ENCODE data around the gene VPS4A. TPM values are rescaled to one million over a fixed set of nuclear protein-coding genes. Genes with fewer than 3 reads are reported as not detected.
A peak's percentile ranks its signal among the peaks of the same experiment; 100 is the strongest.

Gene VPS4A
- total RNA-seq, 1 donor from 2014 or later, result 41.7 TPM

DNA sequence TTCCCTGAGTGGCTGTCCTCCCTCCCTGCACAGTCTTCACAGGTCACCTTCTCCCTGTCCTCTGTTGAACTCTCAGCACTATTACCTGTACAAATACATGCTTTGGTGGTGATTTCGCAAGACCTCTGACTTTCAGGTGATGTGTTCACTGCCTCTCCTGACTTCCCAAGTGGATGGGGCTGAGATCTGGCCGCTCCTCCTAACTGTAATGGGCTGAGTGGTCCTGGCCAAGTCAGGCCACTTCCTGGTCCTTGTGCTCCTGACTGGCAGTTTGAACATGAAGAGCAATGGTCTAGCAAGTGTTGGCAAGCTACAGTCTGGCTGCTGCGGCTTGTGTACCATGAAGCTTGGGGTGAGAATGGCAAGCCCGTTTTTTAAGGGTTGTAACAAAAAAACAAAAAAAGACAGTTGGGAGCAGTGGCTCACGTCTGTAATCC is 52.1 kb downstream of the VPS4A start:
- TF ChIP-seq, protein P1, sequence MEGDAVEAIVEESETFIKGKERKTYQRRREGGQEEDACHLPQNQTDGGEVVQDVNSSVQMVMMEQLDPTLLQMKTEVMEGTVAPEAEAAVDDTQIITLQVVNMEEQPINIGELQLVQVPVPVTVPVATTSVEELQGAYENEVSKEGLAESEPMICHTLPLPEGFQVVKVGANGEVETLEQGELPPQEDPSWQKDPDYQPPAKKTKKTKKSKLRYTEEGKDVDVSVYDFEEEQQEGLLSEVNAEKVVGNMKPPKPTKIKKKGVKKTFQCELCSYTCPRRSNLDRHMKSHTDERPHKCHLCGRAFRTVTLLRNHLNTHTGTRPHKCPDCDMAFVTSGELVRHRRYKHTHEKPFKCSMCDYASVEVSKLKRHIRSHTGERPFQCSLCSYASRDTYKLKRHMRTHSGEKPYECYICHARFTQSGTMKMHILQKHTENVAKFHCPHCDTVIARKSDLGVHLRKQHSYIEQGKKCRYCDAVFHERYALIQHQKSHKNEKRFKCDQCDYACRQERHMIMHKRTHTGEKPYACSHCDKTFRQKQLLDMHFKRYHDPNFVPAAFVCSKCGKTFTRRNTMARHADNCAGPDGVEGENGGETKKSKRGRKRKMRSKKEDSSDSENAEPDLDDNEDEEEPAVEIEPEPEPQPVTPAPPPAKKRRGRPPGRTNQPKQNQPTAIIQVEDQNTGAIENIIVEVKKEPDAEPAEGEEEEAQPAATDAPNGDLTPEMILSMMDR (IDR thresholded peaks at IDR 0.05), result no peak
- Mint-ChIP-seq H3K4me3 (no peak overlapping the region), H3K9me3 (no peaks in the 10 kb centered on the region), H3K27ac (no peak overlapping the region), H3K27me3 (no peaks in the 10 kb centered on the region), H3K36me3 (ENCODE audit: low read depth) (peaks cover 77% of the 10 kb centered on the region), H3K4me1 (no peaks in the 10 kb centered on the region)
- ChIA-PET CTCF (no interaction called here), POLR2A (no interaction called here)
- DNase-seq (no peak), ATAC-seq (ENCODE audit: low read depth) (no peak)
- intact Hi-C loops (cut with micrococcal nuclease), result no loop called here

DNA sequence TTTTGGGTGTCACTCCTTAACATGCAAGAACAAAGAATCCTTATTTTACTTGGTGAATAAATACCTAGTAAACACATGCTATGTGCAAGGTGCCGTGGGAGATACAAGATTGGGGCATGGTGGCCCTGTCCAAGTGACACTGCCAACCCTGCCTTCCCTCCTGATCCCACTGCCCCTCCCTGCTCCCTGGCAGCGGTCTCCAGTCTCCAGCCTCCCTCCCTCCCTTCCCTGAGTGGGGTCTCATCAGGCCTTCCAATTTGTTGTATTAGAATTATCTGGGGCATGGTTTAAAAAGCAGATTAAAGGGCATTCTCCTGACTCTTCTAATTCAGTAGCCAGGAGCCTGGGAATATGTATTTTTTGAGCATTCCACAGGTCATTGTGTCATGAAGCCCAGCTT is 52.9 kb downstream of the VPS4A start:
- Mint-ChIP-seq H3K4me3 (no peak overlapping the region), H3K27ac (no peak overlapping the region), H3K27me3 (no peaks in the 10 kb centered on the region), H3K4me1 (no peaks in the 10 kb centered on the region), H3K9me3 (no peaks in the 10 kb centered on the region), H3K36me3 (ENCODE audit: low read depth) (peaks cover 84% of the 10 kb centered on the region)
- intact Hi-C loops (cut with micrococcal nuclease), result no loop called here
- TF ChIP-seq, protein P1 (IDR thresholded peaks at IDR 0.05), result no peak
- ChIA-PET POLR2A (no interaction called here), CTCF (no interaction called here)
- DNase-seq (no peak), ATAC-seq (ENCODE audit: low read depth) (no peak)

DNA sequence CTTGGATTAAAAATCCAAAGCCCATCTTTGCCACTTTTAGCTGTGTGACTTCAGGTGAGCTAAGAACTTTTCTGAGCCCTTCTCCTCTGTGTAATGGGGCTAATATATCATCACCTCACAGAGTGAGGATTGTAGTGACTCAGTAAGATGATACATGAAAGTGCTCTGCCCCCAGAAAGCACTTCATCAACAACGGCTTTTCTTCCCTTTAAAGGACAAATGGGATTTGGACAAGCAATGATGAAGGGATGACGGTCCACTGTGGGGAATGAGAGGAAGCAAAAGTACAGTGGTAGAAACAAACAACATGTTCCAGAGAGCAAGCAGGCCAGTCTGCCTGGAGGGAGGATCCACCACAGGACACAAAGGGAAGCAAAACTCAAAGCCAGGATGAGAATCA is 54.8 kb downstream of the VPS4A start:
- CTCF ChIA-PET, result no interaction called here

DNA sequence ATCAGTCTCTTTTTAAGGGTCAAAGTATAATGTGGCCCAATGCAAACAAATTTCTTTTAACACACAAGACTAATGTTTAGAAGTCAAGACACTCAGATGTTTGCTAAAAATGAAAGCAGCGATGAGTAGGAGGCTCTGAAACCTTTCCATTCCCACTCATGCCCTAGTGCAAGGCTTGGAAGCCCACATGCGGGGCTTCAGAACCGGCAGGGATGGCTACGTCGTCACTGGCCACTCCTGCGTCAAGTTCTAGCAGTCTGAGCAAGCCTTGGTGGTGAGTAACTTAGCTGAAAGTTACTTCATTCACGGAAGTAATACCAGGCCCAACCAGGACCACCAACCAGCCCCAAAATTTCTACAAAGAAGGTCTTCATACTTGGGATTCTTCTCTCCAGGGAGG is 55.3 kb downstream of the VPS4A start:
- H3K36me3 Mint-ChIP-seq (ENCODE audit: low read depth), result peaks cover 86% of the 10 kb centered on the region
- H3K4me1 Mint-ChIP-seq, result peaks cover 12% of the 10 kb centered on the region
- H3K9me3 Mint-ChIP-seq, result no peaks in the 10 kb centered on the region
- H3K4me3 Mint-ChIP-seq, result no peak overlapping the region
- CTCF ChIA-PET, result no interaction called here
- POLR2A ChIA-PET, result no interaction called here
- DNase-seq, result no peak
- H3K27me3 Mint-ChIP-seq, result no peaks in the 10 kb centered on the region
- TF ChIP-seq, protein P1 (IDR thresholded peaks at IDR 0.05), result no peak
- no peak for ATAC-seq (ENCODE audit: low read depth)
- no peak overlapping the region for H3K27ac Mint-ChIP-seq
- intact Hi-C loops (cut with micrococcal nuclease), result no loop called here

More for the DNA sequence above, 54.8 kb downstream of the VPS4A start:
- DNase-seq, result no peak
- H3K27ac Mint-ChIP-seq, result no peak overlapping the region
- POLR2A ChIA-PET, result no interaction called here
- no peak for ATAC-seq (ENCODE audit: low read depth)
- no peak overlapping the region for H3K4me3 Mint-ChIP-seq
- H3K27me3 Mint-ChIP-seq, result no peaks in the 10 kb centered on the region
- intact Hi-C loops (cut with micrococcal nuclease), result no loop called here
- TF ChIP-seq, protein P1 (IDR thresholded peaks at IDR 0.05), result no peak
- H3K4me1 Mint-ChIP-seq, result peaks cover 10% of the 10 kb centered on the region
- no peaks in the 10 kb centered on the region for H3K9me3 Mint-ChIP-seq
- peaks cover 89% of the 10 kb centered on the region for H3K36me3 Mint-ChIP-seq (ENCODE audit: low read depth)

DNA sequence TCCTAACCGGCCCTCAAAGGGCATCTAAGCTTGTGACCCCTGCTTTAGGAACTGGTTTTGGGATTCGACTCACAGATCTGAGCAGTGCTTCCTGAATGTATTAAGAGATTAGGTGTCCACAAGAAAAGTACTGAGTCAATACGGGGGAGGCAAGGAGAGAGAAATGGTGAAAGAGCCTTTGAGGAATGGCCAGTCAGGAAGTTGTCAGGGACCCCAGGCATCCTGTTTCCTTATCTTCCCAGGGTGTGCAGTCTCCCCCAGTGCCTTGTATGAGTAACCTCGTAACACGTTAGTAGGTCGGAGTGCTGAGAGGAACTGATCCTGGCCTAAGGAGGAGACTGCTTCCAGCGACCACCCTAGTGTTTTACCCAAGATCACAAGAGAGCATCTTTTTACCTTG is 56.8 kb downstream of the VPS4A start:
- no peak for DNase-seq
- H3K27ac Mint-ChIP-seq, result peak overlapping the region; percentile 1

More for the DNA sequence above, 56.8 kb downstream of the VPS4A start:
- H3K27me3 Mint-ChIP-seq, result no peaks in the 10 kb centered on the region
- H3K36me3 Mint-ChIP-seq (ENCODE audit: low read depth), result peaks cover 84% of the 10 kb centered on the region
- ChIA-PET CTCF (no interaction called here), POLR2A (no interaction called here)
- no peak overlapping the region for H3K4me3 Mint-ChIP-seq
- H3K9me3 Mint-ChIP-seq, result no peaks in the 10 kb centered on the region
- intact Hi-C loops (cut with micrococcal nuclease), result no loop called here
- TF ChIP-seq, protein P1 (IDR thresholded peaks at IDR 0.05), result no peak
- peaks cover 27% of the 10 kb centered on the region for H3K4me1 Mint-ChIP-seq
- ATAC-seq (ENCODE audit: low read depth), result no peak

Data from activated B cell treated with CpG ODN at 0.5 μM for 24 hours (primary cell).